PFSK-1 (cell line): ENCODE measurements around the gene EMP3.

Experiments
- POLR2AphosphoS5 ChIP-seq: IDR thresholded peaks from 2 replicates; pipeline ENCODE4 v1.6.1; 2012; ENCODE audit warnings: low read depth, mild to moderate bottlenecking, control low read depth, low read length, moderate library complexity
- SIN3A ChIP-seq: IDR thresholded peaks from 2 replicates; pipeline ENCODE4 v1.6.1; 2012; ENCODE audit warnings: mild to moderate bottlenecking, low read length, moderate library complexity, borderline replicate concordance; ENCODE audit not compliant: insufficient read depth
- TAF1 ChIP-seq: IDR thresholded peaks from 2 replicates; pipeline ENCODE4 v1.6.1; 2012; ENCODE audit warnings: low read length, control low read depth, borderline replicate concordance; ENCODE audit not compliant: insufficient read depth
- TF ChIP-seq, protein P1 (sequence below), 2 experiments: IDR thresholded peaks; 2 replicates each; pipeline versions ENCODE4 v1.6.1 to v1.8.0; 2011 to 2012; ENCODE audit warnings: low read depth in 2 of 2, low read length in 2 of 2, control low read depth in 1 of 2, inconsistent platforms in 1 of 2, mild to moderate bottlenecking in 1 of 2, moderate library complexity in 1 of 2; ENCODE audit not compliant: insufficient read depth in 1 of 2

DNA sequence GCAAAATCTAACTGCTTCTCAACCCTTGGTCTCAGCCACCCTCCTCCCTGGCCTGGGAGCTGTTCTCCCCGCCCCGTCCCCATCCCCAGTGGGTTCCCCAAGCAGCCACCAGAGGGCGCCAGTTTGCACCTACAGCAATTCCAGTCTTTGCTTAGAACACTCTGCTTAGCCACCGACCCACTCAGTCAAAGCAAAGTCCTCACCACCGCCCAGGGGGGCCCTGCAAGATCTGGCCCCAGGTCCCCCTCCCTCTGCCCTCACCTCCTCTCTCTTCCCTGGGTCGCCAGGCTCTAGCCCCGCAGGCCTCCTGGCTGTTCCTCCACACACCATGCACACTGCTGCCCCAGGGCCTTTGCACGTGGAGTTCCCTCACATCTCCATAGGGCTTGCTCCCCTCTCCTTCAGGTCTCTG lies 26.0 kb downstream of the EMP3 start:
- TF ChIP-seq POLR2AphosphoS5: no peak
- no peak for TF ChIP-seq TAF1
- TF ChIP-seq, protein P1, sequence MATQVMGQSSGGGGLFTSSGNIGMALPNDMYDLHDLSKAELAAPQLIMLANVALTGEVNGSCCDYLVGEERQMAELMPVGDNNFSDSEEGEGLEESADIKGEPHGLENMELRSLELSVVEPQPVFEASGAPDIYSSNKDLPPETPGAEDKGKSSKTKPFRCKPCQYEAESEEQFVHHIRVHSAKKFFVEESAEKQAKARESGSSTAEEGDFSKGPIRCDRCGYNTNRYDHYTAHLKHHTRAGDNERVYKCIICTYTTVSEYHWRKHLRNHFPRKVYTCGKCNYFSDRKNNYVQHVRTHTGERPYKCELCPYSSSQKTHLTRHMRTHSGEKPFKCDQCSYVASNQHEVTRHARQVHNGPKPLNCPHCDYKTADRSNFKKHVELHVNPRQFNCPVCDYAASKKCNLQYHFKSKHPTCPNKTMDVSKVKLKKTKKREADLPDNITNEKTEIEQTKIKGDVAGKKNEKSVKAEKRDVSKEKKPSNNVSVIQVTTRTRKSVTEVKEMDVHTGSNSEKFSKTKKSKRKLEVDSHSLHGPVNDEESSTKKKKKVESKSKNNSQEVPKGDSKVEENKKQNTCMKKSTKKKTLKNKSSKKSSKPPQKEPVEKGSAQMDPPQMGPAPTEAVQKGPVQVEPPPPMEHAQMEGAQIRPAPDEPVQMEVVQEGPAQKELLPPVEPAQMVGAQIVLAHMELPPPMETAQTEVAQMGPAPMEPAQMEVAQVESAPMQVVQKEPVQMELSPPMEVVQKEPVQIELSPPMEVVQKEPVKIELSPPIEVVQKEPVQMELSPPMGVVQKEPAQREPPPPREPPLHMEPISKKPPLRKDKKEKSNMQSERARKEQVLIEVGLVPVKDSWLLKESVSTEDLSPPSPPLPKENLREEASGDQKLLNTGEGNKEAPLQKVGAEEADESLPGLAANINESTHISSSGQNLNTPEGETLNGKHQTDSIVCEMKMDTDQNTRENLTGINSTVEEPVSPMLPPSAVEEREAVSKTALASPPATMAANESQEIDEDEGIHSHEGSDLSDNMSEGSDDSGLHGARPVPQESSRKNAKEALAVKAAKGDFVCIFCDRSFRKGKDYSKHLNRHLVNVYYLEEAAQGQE (IDR thresholded peaks at IDR 0.05; ENCODE audit: insufficient read depth in 1 of 2, low read depth in 2 of 2, low read length in 2 of 2): no peak
- no peak for TF ChIP-seq SIN3A
